Ovary (tissue), 9 donors: ENCODE measurements around the gene MESD. TPM values are rescaled to one million over a fixed set of nuclear protein-coding genes. Genes with fewer than 3 reads are reported as not detected.
A peak's percentile ranks its signal among the peaks of the same experiment; 100 is the strongest.

Source experiments
- DNase-seq, 5 donors: peaks; one replicate each; pipeline ENCODE4 v3.0.0-alpha.2; 2019 to 2020
- H3K27ac ChIP-seq, 2 donors: fragments of 200-600 bp; one replicate each; pipeline versions ENCODE4 v1.5.1 to v1.8.0; 2019 to 2022
- H3K27me3 ChIP-seq: fragments of 200-600 bp; one replicate; pipeline ENCODE4 v1.8.0; 2022
- H3K36me3 ChIP-seq: fragments of 200-600 bp; sonication (generic); one replicate; pipeline ENCODE4 v1.5.1; 2019
- H3K4me1 ChIP-seq: one replicate; pipeline ENCODE4 v1.8.1; 2013; ENCODE audit warnings: mild to moderate bottlenecking, moderate library complexity; ENCODE audit not compliant: insufficient read depth
- H3K4me3 ChIP-seq: fragments of 200-600 bp; sonication (generic); one replicate; pipeline ENCODE4 v1.5.1; 2017
- H3K9me3 ChIP-seq, 2 donors: fragments of 200-600 bp in 1 of 2; sonication (generic) in 1 of 2; one replicate each; pipeline versions ENCODE4 v1.5.1 to v1.8.1; 2013 to 2019; ENCODE audit warnings: mild to moderate bottlenecking in 1 of 2, moderate library complexity in 1 of 2
- EP300 ChIP-seq: sonication (generic); formaldehyde crosslinking; IDR thresholded peaks from one replicate; pipeline ENCODE4 v1.6.1; 2017; ENCODE audit warnings: antibody characterized with exemption
- POLR2A ChIP-seq: fragments of 450-650 bp; IDR thresholded peaks from one replicate; pipeline ENCODE4 v1.6.1; 2017; ENCODE audit warnings: antibody characterized with exemption, mild to moderate bottlenecking, moderate library complexity
- WGBS, 3 donors: extraction: QIAGEN DNeasy Blood & Tissue Kit in 1 of 3; methylation state at CpG; one replicate each; pipeline versions ENCODE4 v1.1.5 to v1.1.7; 2013 to 2017; 5-methylcytosine and 5-hydroxymethylcytosine counted together
- intact Hi-C, 4 donors: fragments of 100-400 bp; cut with DNase I; formaldehyde crosslinking; loops; one replicate each; pipeline versions ENCODE4 v1.11.0 to v1.15.1; 2022 to 2023
- polyA plus RNA-seq, 2 donors: library from polyadenylated mRNA; stranded (reverse); fragments of 200-250 nt in 1 of 2; fragments of 350-450 nt in 1 of 2; fragmentation: Illumina TruSeq in 1 of 2; extraction: RNeasy Lipid Tissue Mini Kit (QIAGEN cat#74804) in 1 of 2; gene quantifications; one replicate each; pipeline ENCODE4 v1.2.3, GENCODE V29; 2013 to 2014
- total RNA-seq, 7 donors: library from RNA; depleted of rRNA in 2 of 7; stranded (reverse); fragments of >200 nt in 2 of 7; fragmentation: NEBNext Ultra II Directional in 3 of 7; extraction: Animal tissue kit (Norgen Biotek cat#: 25700) in 3 of 7; gene quantifications; one replicate each; pipeline versions ENCODE4 v1.1.0 to v1.2.4, GENCODE V29; 2016 to 2023
- TF ChIP-seq, protein P1 (sequence below), 3 donors: fragments of 450-650 bp in 2 of 3; fragments of 200-600 bp in 1 of 3; IDR thresholded peaks; one replicate each; pipeline versions ENCODE4 v1.5.1 to v1.8.0; 2016 to 2022; ENCODE audit warnings: antibody characterized with exemption in 3 of 3, mild to moderate bottlenecking in 1 of 3
- donor health status: DM: no; HTN: no; CAD: no; lungs with moderate emphysema.
- donor health status: DM: no; HTN: no; CAD: no.
- donor health status: Bipolar disorder and iron deficiency.
- donor health status: DM: yes; HTN: yes; CAD: no.
- donor health status: DM: no; HTN: no; CAD: no.
- donor health status: DM: yes; HTN: yes; CAD: no.

Gene MESD
- total and polyA plus RNA-seq, 9 donors, result 18.0 to 34.8 (median 29.3) TPM

DNA sequence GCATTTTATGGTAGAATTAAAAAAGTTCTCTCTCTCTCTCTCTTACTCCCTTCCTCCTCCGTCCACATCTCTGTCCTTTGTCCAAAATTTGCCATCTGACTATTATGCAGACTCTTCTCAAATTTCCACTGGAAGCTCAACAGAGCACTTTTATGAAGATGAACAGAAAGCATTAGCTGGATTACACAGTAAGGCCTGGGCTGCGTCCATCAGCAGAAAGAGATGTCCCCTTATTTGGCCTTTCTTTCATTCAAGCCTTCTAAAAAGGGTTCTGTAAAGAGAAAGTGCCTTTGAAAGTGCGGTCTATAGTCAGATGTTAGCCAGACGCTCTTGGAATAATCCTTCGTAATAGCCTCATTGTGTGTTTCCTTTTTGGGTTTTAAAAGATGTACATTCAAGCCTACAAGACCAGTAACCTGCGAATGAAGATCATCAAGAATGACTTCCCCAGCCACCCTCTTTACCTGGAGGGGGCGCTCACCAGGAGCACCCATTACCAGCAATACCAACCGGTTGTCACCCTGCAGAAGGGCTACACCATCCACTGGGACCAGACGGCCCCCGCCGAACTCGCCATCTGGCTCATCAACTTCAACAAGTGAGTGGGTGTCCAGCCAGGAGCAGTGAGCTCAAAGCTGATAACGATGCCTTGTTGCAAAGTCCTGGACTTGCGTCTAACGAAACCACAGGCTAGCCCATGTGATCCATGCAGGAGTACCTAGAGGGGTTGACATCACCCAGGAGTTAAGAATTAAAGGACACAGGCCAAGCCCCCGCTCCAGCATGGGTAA, 53.1 kb downstream of the MESD start:
- no peaks in the 10 kb centered on the region for H3K36me3 ChIP-seq
- TF ChIP-seq, protein P1, sequence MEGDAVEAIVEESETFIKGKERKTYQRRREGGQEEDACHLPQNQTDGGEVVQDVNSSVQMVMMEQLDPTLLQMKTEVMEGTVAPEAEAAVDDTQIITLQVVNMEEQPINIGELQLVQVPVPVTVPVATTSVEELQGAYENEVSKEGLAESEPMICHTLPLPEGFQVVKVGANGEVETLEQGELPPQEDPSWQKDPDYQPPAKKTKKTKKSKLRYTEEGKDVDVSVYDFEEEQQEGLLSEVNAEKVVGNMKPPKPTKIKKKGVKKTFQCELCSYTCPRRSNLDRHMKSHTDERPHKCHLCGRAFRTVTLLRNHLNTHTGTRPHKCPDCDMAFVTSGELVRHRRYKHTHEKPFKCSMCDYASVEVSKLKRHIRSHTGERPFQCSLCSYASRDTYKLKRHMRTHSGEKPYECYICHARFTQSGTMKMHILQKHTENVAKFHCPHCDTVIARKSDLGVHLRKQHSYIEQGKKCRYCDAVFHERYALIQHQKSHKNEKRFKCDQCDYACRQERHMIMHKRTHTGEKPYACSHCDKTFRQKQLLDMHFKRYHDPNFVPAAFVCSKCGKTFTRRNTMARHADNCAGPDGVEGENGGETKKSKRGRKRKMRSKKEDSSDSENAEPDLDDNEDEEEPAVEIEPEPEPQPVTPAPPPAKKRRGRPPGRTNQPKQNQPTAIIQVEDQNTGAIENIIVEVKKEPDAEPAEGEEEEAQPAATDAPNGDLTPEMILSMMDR (IDR thresholded peaks at IDR 0.05), result no peak
- TF ChIP-seq EP300, result no peak
- no peak for TF ChIP-seq POLR2A
- H3K4me1 ChIP-seq, result peaks cover 7% of the 10 kb centered on the region
- WGBS, 3 donors, result 89 to 96% (median 95%) methylated on average over 15 to 16 of the region's 16 CpGs
- no peak for DNase-seq
- no peak overlapping the region for H3K27ac ChIP-seq
- no peaks in the 10 kb centered on the region for H3K27me3 ChIP-seq
- no peaks in the 10 kb centered on the region for H3K9me3 ChIP-seq
- intact Hi-C loops, result no loop called here
- H3K4me3 ChIP-seq, result no peak overlapping the region

DNA sequence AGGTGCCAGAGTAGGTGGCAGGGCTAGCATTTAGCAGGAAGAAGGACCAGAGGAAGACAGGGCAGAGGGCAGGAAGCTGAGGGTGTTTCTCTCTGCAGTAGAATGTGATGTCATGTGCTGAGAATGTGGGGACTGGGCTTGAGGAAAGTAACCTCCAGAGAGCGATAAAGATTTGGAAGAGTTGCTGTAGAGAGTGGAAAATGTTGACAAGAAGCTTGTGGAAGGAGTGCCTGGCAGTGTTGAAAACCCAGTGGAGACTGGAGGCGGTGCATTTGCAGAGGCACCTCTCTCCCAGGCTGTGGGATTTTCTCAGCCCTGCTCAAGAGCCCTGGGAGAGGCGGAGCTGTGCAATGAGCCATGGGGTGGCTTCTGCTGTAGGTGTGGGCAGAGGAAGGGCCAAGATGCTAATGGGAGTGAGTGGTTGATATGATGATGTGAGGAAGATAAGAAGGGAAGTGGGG, 54.8 kb downstream of the MESD start:
- Histone ChIP-seq H3K4me3 (no peak overlapping the region), H3K27ac (no peak overlapping the region), H3K27me3 (no peaks in the 10 kb centered on the region), H3K4me1 (peaks cover 7% of the 10 kb centered on the region), H3K9me3 (no peaks in the 10 kb centered on the region), H3K36me3 (no peaks in the 10 kb centered on the region)
- TF ChIP-seq POLR2A (no peak), EP300 (no peak)
- TF ChIP-seq, protein P1 (IDR thresholded peaks at IDR 0.05), result no peak
- WGBS, 3 donors, result 79 to 87% (median 83%) methylated on average over 3 of the region's 3 CpGs
- DNase-seq, result no peak
- intact Hi-C loops, result no loop called here

DNA sequence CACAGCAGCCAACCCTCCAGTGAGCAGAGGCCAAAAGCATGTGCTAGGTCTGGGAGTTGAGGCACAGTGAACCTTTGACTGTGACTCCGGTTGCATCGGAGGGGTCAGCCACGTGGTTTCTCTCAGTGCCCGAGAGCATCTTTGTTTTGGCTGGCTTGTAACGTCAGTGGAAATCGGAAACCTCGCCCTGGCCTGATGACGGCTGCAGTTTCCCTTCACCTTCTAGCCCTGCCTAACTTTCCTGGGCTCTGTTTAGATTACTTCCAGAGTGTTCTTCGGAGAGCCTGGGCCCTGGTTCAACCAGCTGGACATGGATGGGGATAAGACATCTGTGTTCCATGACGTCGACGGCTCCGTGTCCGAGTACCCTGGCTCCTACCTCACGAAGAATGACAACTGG, 56.6 kb downstream of the MESD start:
- Histone ChIP-seq H3K4me3 (no peak overlapping the region), H3K36me3 (no peaks in the 10 kb centered on the region), H3K27ac (peak overlapping the region in 1 of 2 donors; percentile 60), H3K9me3 (no peaks in the 10 kb centered on the region), H3K27me3 (no peaks in the 10 kb centered on the region), H3K4me1 (peaks cover 7% of the 10 kb centered on the region)
- intact Hi-C loops, result no loop called here
- TF ChIP-seq, protein P1 (IDR thresholded peaks at IDR 0.05), result no peak
- TF ChIP-seq EP300 (no peak), POLR2A (no peak)
- DNase-seq, result peak; percentile 63 to 83 (median 78)
- WGBS, 3 donors, result 16 to 39% (median 20%) methylated on average over 15 of the region's 15 CpGs

DNA sequence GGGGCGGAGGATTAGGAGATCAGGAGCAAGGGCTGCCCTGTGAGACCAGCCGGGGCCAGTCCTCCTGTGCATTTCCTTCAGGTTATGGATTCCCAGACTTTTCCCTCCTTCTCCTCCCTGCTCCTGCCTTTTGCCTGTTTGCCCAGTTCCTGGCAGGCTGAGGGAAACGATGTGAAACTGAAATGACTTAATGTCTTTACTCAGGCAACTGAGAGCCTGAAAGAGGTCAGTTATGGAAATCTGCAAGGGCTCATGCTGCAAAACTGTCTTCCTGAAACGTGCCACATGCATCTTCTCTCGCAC, 57.2 kb downstream of the MESD start:
- intact Hi-C loops, result no loop called here
- no peaks in the 10 kb centered on the region for H3K36me3 ChIP-seq
- H3K27ac ChIP-seq, result peak overlapping the region in 1 of 2 donors; percentile 68
- no peaks in the 10 kb centered on the region for H3K9me3 ChIP-seq
- TF ChIP-seq, protein P1 (IDR thresholded peaks at IDR 0.05), result no peak
- no peak for TF ChIP-seq EP300
- 39 to 48% (median 44%) methylated on average over 5 of the region's 5 CpGs for WGBS, 3 donors
- H3K4me3 ChIP-seq, result no peak overlapping the region
- peaks cover 7% of the 10 kb centered on the region for H3K4me1 ChIP-seq
- no peaks in the 10 kb centered on the region for H3K27me3 ChIP-seq
- no peak for DNase-seq
